Dermis blood vessel endothelial cell (primary cell): Measurements from ENCODE around the gene LTN1. TPM values are rescaled to one million over a fixed set of nuclear protein-coding genes. Genes with fewer than 3 reads are reported as not detected.
"Not testable (repeated sequence)": the region's sequence is repeated elsewhere in the genome, so short reads cannot be mapped to it uniquely, and the experiment has no call there.

Source experiments
- DNase-seq: peaks from one replicate; pipeline ENCODE4 v3.0.0; 2010
- total RNA-seq: library from RNA; depleted of rRNA; stranded (reverse); fragments of >200 nt; gene quantifications from 2 replicates; pipeline ENCODE4 v1.2.3, GENCODE V29; 2014

Gene LTN1
- total RNA-seq: 33.1 and 34.0 TPM in 2 replicates

- peak; percentile 100 for DNase-seq
Measured at GRCh38 chr21:28992526-28993292, at the start of gene LTN1. TSS of gene LTN1 (minus strand) at chr21:28992877. CDS start at chr21:28992805, 72 bp downstream.

- DNase-seq: no peak
Measured at GRCh38 chr21:29034678-29035077, 42.0 kb upstream of the LTN1 start.

- DNase-seq: no peak
Measured at GRCh38 chr21:29033871-29034270, 41.2 kb upstream of the LTN1 start.

- DNase-seq: no peak
Measured at GRCh38 chr21:29033301-29033700, 40.6 kb upstream of the LTN1 start.

- DNase-seq: no peak
Measured at GRCh38 chr21:29030909-29031308, 38.2 kb upstream of the LTN1 start.

GRCh38 chr21:29029524-29029923 lies 36.8 kb upstream of the LTN1 start:
- DNase-seq: no peak

GRCh38 chr21:29025328-29025713 lies 32.6 kb upstream of the LTN1 start:
- DNase-seq: peak; percentile 55

- DNase-seq: peak; percentile 99
Measured at GRCh38 chr21:29024474-29025327, 32.0 kb upstream of the LTN1 start, which contains the start of gene USP16. TSS of gene USP16 (plus strand) at chr21:29024668. CDS start at chr21:29027914, 3,246 bp downstream.

- DNase-seq: no peak
Measured at GRCh38 chr21:29022166-29022565, 29.5 kb upstream of the LTN1 start.

- DNase-seq: peak; percentile 20
Measured at GRCh38 chr21:29018540-29018939, 25.9 kb upstream of the LTN1 start.

- peak; percentile 62 for DNase-seq
Measured at GRCh38 chr21:29017639-29018237, 25.1 kb upstream of the LTN1 start.

GRCh38 chr21:29011236-29011635 lies 18.6 kb upstream of the LTN1 start:
- not testable (repeated sequence) for DNase-seq

- DNase-seq: no peak
Measured at GRCh38 chr21:29008367-29008766, 15.7 kb upstream of the LTN1 start.

- DNase-seq: no peak
Measured at GRCh38 chr21:29007810-29008209, 15.1 kb upstream of the LTN1 start.

- no peak for DNase-seq
Measured at GRCh38 chr21:29007135-29007534, 14.5 kb upstream of the LTN1 start.

- no peak for DNase-seq
Measured at GRCh38 chr21:29005696-29006095, 13.0 kb upstream of the LTN1 start.

GRCh38 chr21:29002442-29003144 lies 9.9 kb upstream of the LTN1 start:
- peak; percentile 98 for DNase-seq

GRCh38 chr21:28993293-28993629 lies 584 bp upstream of the LTN1 start:
- no peak for DNase-seq

- DNase-seq: no peak
Measured at GRCh38 chr21:28991861-28992525, 684 bp downstream of the LTN1 start.

GRCh38 chr21:28988146-28988545 lies 4.5 kb downstream of the LTN1 start:
- DNase-seq: not testable (repeated sequence)

GRCh38 chr21:28986677-28987076 lies 6.0 kb downstream of the LTN1 start:
- no peak for DNase-seq

GRCh38 chr21:28982637-28983036 lies 10.0 kb downstream of the LTN1 start:
- DNase-seq: no peak
